ENCODE data around the gene CDCA3.

CDCA3 gene

GRCh38 chr12:6834873-6835272, 16.2 kb downstream of the CDCA3 start:
- Histone ChIP-seq H3K36me3 (ENCODE audit: control insufficient read depth in 4 of 4, insufficient read depth in 4 of 4, low read length in 3 of 4) (peaks cover 2 to 64% (median 4%) of the 10 kb centered on the region in 4 experiments), H3K9me3 (ENCODE audit: control extremely low read depth in 1 of 5, control insufficient read depth in 4 of 5, insufficient read depth in 2 of 5, low read depth in 1 of 5, low read length in 4 of 5) (no peaks in the 10 kb centered on the region), H3K27ac (ENCODE audit: insufficient read depth in 1 of 2, low read depth in 1 of 2, low read length in 2 of 2, poor library complexity in 1 of 2, severe bottlenecking in 2 of 2) (no peak overlapping the region), H3K4me1 (ENCODE audit: control extremely low read depth in 1 of 4, control insufficient read depth in 4 of 4, insufficient read depth in 4 of 4, low read length in 3 of 4) (peaks cover 0 to 4% (median 0%) of the 10 kb centered on the region in 4 experiments), H3K4me3 (ENCODE audit: control insufficient read depth in 1 of 7, extremely low read depth in 1 of 7, insufficient read depth in 4 of 7, low read depth in 2 of 7, low read length in 6 of 7) (no peak overlapping the region), H3K27me3 (replicated peaks in 2 of 5; ENCODE audit: control insufficient read depth in 4 of 5, insufficient read depth in 5 of 5, low read length in 4 of 5) (peaks cover 0 to 2% (median 0%) of the 10 kb centered on the region in 5 experiments)
- 87% methylated on average over 3 of the region's 5 CpGs for WGBS (ENCODE audit: insufficient coverage)
- ChIA-PET POLR2A (no interaction called here), CTCF (interaction anchor here (0.8 to 5.1 kb wide), 15 partner anchors 9 to 101 kb away, joined by 3 to 39 read pairs (median 5); partner anchors contain the start of genes CDCA3, GPR162, LAG3 and MLF2)
- no peak for DNase-seq

- Histone ChIP-seq H3K4me1 (ENCODE audit: control extremely low read depth in 1 of 4, control insufficient read depth in 4 of 4, insufficient read depth in 4 of 4, low read length in 3 of 4) (peaks cover 0 to 10% (median 5%) of the 10 kb centered on the region in 4 experiments), H3K4me3 (ENCODE audit: control insufficient read depth in 1 of 7, extremely low read depth in 1 of 7, insufficient read depth in 4 of 7, low read depth in 2 of 7, low read length in 6 of 7) (no peak overlapping the region), H3K27me3 (replicated peaks in 2 of 5; ENCODE audit: control insufficient read depth in 4 of 5, insufficient read depth in 5 of 5, low read length in 4 of 5) (peaks cover 0 to 6% (median 0%) of the 10 kb centered on the region in 5 experiments), H3K36me3 (ENCODE audit: control insufficient read depth in 4 of 4, insufficient read depth in 4 of 4, low read length in 3 of 4) (peaks cover 0 to 58% (median 4%) of the 10 kb centered on the region in 4 experiments), H3K9me3 (ENCODE audit: control extremely low read depth in 1 of 5, control insufficient read depth in 4 of 5, insufficient read depth in 2 of 5, low read depth in 1 of 5, low read length in 4 of 5) (no peaks in the 10 kb centered on the region), H3K27ac (ENCODE audit: insufficient read depth in 1 of 2, low read depth in 1 of 2, low read length in 2 of 2, poor library complexity in 1 of 2, severe bottlenecking in 2 of 2) (no peak overlapping the region)
- ChIA-PET POLR2A (no interaction called here), CTCF (interaction anchor here (0.6 to 5.1 kb wide), 18 partner anchors 9 to 213 kb away, joined by 3 to 39 read pairs (median 4); partner anchors contain the start of genes CD4, CDCA3, GPR162 and LAG3)
- WGBS (ENCODE audit: insufficient coverage): 100% methylated on average over 1 of the region's 1 CpG
- no peak for DNase-seq
Measured at GRCh38 chr12:6834254-6834653, 16.8 kb downstream of the CDCA3 start.

DNA sequence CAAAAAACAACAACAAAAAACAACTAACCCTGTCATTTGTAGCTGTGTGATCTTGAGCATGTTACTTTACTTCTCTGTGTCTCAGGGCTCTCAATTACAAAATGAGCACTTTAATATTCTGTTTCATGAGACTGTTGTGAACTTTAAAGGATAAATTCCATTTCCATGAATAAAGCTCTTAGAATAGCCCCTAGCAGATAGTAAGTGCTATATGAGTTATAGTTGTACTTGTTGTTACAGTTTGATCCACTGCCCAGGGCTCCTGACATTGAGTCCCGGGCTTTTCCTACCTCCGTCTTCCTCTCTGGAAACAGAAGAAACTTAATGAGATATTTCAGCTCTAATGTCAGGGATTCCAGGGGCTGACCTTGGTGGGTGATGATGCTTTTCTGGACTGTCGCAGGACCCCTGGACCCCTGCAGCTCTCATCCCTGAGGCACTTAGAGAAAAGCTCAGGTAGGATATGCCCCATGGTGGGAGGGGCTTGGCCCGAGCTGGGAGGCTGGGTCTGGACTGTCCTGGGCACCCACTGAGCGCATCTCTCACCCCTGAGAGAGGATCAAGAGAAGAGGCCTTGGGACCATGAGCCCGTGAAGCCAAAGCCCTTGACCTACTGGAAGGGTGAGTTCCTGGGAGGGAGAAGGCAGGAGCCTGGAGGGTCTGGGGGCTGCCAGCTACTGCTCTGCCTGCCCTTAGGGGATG, 17.7 kb downstream of the CDCA3 start:
- no peak overlapping the region for H3K4me3 ChIP-seq (ENCODE audit: control insufficient read depth in 1 of 7, extremely low read depth in 1 of 7, insufficient read depth in 4 of 7, low read depth in 2 of 7, low read length in 6 of 7)
- peaks cover 0 to 49% (median 4%) of the 10 kb centered on the region in 4 experiments for H3K36me3 ChIP-seq (ENCODE audit: control insufficient read depth in 4 of 4, insufficient read depth in 4 of 4, low read length in 3 of 4)
- POLR2A ChIA-PET: no interaction called here
- peaks cover 0 to 7% (median 0%) of the 10 kb centered on the region in 5 experiments for H3K27me3 ChIP-seq (replicated peaks in 2 of 5; ENCODE audit: control insufficient read depth in 4 of 5, insufficient read depth in 5 of 5, low read length in 4 of 5)
- no peak overlapping the region for H3K27ac ChIP-seq (ENCODE audit: insufficient read depth in 1 of 2, low read depth in 1 of 2, low read length in 2 of 2, poor library complexity in 1 of 2, severe bottlenecking in 2 of 2)
- CTCF ChIA-PET: interaction anchor here (0.8 to 5.1 kb wide), 13 partner anchors 8 to 213 kb away, joined by 3 to 39 read pairs (median 7); partner anchors contain the start of genes CDCA3, MLF2 and SPSB2
- DNase-seq: no peak
- H3K4me1 ChIP-seq (ENCODE audit: control extremely low read depth in 1 of 4, control insufficient read depth in 4 of 4, insufficient read depth in 4 of 4, low read length in 3 of 4): peaks cover 0 to 15% (median 13%) of the 10 kb centered on the region in 4 experiments
- 97% methylated on average over 6 of the region's 6 CpGs for WGBS (ENCODE audit: insufficient coverage)
- H3K9me3 ChIP-seq (ENCODE audit: control extremely low read depth in 1 of 5, control insufficient read depth in 4 of 5, insufficient read depth in 2 of 5, low read depth in 1 of 5, low read length in 4 of 5): no peaks in the 10 kb centered on the region

DNA sequence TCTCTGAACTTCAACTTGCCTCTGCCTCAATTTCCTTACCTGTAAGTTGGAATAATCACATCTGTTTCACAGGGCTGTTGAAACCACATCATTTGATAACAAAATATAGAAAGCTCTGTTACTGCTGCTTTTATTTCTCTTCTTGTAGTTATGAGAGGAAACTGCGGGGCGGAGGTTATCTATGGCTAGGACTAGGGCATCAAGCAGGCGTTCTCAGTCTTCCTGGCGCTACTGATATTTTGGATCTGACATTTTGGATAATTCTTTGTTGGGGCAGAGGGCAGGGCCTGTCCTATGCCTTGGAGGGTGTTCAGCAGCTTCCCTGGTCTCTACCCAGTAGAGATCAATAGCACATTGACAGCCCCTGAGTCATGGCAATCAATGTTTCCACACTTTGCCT, 19.0 kb downstream of the CDCA3 start:
- no peak for DNase-seq
- Histone ChIP-seq H3K27ac (ENCODE audit: insufficient read depth in 1 of 2, low read depth in 1 of 2, low read length in 2 of 2, poor library complexity in 1 of 2, severe bottlenecking in 2 of 2) (no peak overlapping the region), H3K4me3 (ENCODE audit: control insufficient read depth in 1 of 7, extremely low read depth in 1 of 7, insufficient read depth in 4 of 7, low read depth in 2 of 7, low read length in 6 of 7) (no peak overlapping the region), H3K9me3 (ENCODE audit: control extremely low read depth in 1 of 5, control insufficient read depth in 4 of 5, insufficient read depth in 2 of 5, low read depth in 1 of 5, low read length in 4 of 5) (no peaks in the 10 kb centered on the region), H3K36me3 (ENCODE audit: control insufficient read depth in 4 of 4, insufficient read depth in 4 of 4, low read length in 3 of 4) (peaks cover 0 to 37% (median 2%) of the 10 kb centered on the region in 4 experiments), H3K4me1 (ENCODE audit: control extremely low read depth in 1 of 4, control insufficient read depth in 4 of 4, insufficient read depth in 4 of 4, low read length in 3 of 4) (peaks cover 0 to 24% (median 21%) of the 10 kb centered on the region in 4 experiments), H3K27me3 (replicated peaks in 2 of 5; ENCODE audit: control insufficient read depth in 4 of 5, insufficient read depth in 5 of 5, low read length in 4 of 5) (peaks cover 0 to 7% (median 0%) of the 10 kb centered on the region in 5 experiments)
- CTCF ChIA-PET: interaction anchor here (0.7 to 13.0 kb wide), 9 partner anchors 11 to 99 kb away, joined by 3 to 97 read pairs (median 3); partner anchors contain the start of gene MLF2
- POLR2A ChIA-PET: no interaction called here
- WGBS (ENCODE audit: insufficient coverage): 88% methylated on average over 2 of the region's 4 CpGs

DNA sequence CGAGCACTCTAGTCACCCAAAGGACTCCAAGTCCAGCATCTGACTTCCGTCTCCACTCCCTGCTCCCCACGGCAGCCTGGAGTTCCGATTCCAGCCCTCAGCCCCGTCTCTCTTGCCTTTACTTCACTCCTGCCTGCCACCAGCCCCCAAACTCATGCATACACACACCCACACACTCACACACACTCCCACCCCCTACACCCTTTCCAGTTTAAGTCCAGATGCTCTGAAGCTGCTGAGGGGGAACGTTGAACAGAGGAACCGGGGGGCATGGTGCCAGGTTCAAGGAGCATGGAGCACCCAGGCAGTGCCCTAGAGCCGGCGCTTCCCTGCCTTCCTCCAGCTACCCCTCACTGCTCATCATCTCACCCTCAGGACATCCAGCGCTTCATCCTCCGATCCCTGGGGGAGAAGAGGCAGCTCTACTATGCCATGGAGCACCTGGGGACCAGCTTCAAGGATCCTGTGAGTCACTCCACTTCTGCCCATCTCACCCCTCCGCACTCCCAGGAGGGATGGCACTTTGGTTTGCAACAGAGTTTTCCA, 19.6 kb downstream of the CDCA3 start:
- H3K27me3 ChIP-seq (replicated peaks in 2 of 5; ENCODE audit: control insufficient read depth in 4 of 5, insufficient read depth in 5 of 5, low read length in 4 of 5): peaks cover 0 to 7% (median 0%) of the 10 kb centered on the region in 5 experiments
- H3K4me3 ChIP-seq (ENCODE audit: control insufficient read depth in 1 of 7, extremely low read depth in 1 of 7, insufficient read depth in 4 of 7, low read depth in 2 of 7, low read length in 6 of 7): no peak overlapping the region
- WGBS (ENCODE audit: insufficient coverage): 94% methylated on average over 9 of the region's 12 CpGs
- POLR2A ChIA-PET: no interaction called here
- H3K9me3 ChIP-seq (ENCODE audit: control extremely low read depth in 1 of 5, control insufficient read depth in 4 of 5, insufficient read depth in 2 of 5, low read depth in 1 of 5, low read length in 4 of 5): no peaks in the 10 kb centered on the region
- peaks cover 0 to 27% (median 22%) of the 10 kb centered on the region in 4 experiments for H3K4me1 ChIP-seq (ENCODE audit: control extremely low read depth in 1 of 4, control insufficient read depth in 4 of 4, insufficient read depth in 4 of 4, low read length in 3 of 4)
- no peak for DNase-seq
- CTCF ChIA-PET: interaction anchor here (0.8 to 13.0 kb wide), 7 partner anchors 9 to 98 kb away, joined by 3 to 97 read pairs (median 6); partner anchors contain the start of genes GNB3 and MLF2
- peaks cover 0 to 32% (median 2%) of the 10 kb centered on the region in 4 experiments for H3K36me3 ChIP-seq (ENCODE audit: control insufficient read depth in 4 of 4, insufficient read depth in 4 of 4, low read length in 3 of 4)
- no peak overlapping the region for H3K27ac ChIP-seq (ENCODE audit: insufficient read depth in 1 of 2, low read depth in 1 of 2, low read length in 2 of 2, poor library complexity in 1 of 2, severe bottlenecking in 2 of 2)

DNA sequence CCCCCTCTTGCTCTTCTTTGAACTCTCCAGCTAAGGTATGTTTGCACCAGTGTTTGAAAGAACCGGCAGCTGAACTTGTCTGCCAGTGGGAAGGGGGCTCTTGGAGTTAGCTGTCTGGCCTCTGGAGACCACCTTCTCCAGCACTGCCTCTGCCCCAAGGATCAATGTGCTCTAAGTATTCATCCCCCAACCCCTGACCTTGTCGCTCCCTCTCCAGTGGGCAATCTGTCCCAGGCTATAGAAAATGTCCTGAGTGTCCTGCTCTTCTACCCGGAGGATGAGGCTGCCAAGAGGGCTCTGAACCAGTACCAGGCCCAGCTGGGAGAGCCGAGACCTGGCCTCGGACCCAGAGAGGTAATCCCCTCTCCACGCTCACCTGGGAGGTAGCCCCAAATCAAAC, 20.1 kb downstream of the CDCA3 start:
- CTCF ChIA-PET: interaction anchor here (0.9 to 13.0 kb wide), 11 partner anchors 9 to 98 kb away, joined by 3 to 97 read pairs (median 6); partner anchors contain the start of genes GNB3 and MLF2
- 96% methylated on average over 6 of the region's 6 CpGs for WGBS (ENCODE audit: insufficient coverage)
- Histone ChIP-seq H3K27me3 (replicated peaks in 2 of 5; ENCODE audit: control insufficient read depth in 4 of 5, insufficient read depth in 5 of 5, low read length in 4 of 5) (peaks cover 0 to 7% (median 0%) of the 10 kb centered on the region in 5 experiments), H3K36me3 (ENCODE audit: control insufficient read depth in 4 of 4, insufficient read depth in 4 of 4, low read length in 3 of 4) (peaks cover 0 to 30% (median 2%) of the 10 kb centered on the region in 4 experiments), H3K27ac (ENCODE audit: insufficient read depth in 1 of 2, low read depth in 1 of 2, low read length in 2 of 2, poor library complexity in 1 of 2, severe bottlenecking in 2 of 2) (no peak overlapping the region), H3K4me1 (ENCODE audit: control extremely low read depth in 1 of 4, control insufficient read depth in 4 of 4, insufficient read depth in 4 of 4, low read length in 3 of 4) (peaks cover 0 to 27% (median 22%) of the 10 kb centered on the region in 4 experiments), H3K4me3 (ENCODE audit: control insufficient read depth in 1 of 7, extremely low read depth in 1 of 7, insufficient read depth in 4 of 7, low read depth in 2 of 7, low read length in 6 of 7) (no peak overlapping the region), H3K9me3 (ENCODE audit: control extremely low read depth in 1 of 5, control insufficient read depth in 4 of 5, insufficient read depth in 2 of 5, low read depth in 1 of 5, low read length in 4 of 5) (no peaks in the 10 kb centered on the region)
- DNase-seq: no peak
- POLR2A ChIA-PET: no interaction called here
